Hematopoietic multipotent progenitor cell treated with erythropoietin and hydrocortisone succinate and interleukin-3 and kit ligand, for 15 days (in vitro differentiated cells): Measurements from ENCODE around the gene MAP3K15.

Experiments
- DNase-seq: peaks from one replicate; pipeline ENCODE4 v3.0.0-alpha.2; 2015; ENCODE audit warnings: low spot score

Gene MAP3K15

GRCh38 chrX:19392703-19393102 lies 122.6 kb downstream of the MAP3K15 start:
- peak; percentile 6 for DNase-seq

- no peak for DNase-seq
Observed at GRCh38 chrX:19392078-19392477, 123.2 kb downstream of the MAP3K15 start.

- DNase-seq, result no peak
Observed at GRCh38 chrX:19389227-19389845, 126.0 kb downstream of the MAP3K15 start.

GRCh38 chrX:19388741-19389140 lies 126.6 kb downstream of the MAP3K15 start:
- DNase-seq, result no peak

DNA sequence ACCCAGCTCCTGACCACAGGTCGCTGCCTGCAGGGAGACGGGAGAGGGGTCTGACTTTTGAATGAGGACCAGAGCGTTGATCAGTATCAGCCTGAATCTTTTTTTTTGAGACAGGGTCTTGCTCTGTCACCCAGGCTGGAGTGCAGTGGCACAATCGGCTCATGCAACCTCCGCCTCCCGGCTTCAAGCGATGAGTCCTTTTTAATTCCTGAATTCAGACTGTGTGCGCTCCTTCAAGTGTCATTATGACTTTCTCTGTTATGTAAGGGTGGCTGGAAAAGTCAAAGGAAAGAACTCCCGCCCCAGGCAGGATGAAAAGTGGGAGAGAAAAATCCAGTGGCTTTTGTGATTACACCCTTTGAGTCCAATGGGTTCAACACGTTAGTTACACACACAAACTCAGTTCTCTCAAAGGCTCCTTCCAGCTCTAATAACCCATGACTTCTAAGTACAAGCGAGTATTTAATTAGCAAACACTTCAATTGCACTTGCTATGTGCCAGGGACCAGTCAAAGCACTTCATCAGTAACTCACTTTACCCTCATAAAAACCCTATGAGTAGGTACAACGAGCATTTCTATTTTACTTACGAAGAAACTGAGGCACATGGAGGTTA lies 127.1 kb downstream of the MAP3K15 start:
- no peak for DNase-seq

- no peak for DNase-seq
Observed at GRCh38 chrX:19386679-19387078, 128.6 kb downstream of the MAP3K15 start.

- no peak for DNase-seq
Observed at GRCh38 chrX:19382555-19383145, 132.7 kb downstream of the MAP3K15 start.

GRCh38 chrX:19381326-19381725 lies 134.0 kb downstream of the MAP3K15 start:
- DNase-seq, result no peak

DNA sequence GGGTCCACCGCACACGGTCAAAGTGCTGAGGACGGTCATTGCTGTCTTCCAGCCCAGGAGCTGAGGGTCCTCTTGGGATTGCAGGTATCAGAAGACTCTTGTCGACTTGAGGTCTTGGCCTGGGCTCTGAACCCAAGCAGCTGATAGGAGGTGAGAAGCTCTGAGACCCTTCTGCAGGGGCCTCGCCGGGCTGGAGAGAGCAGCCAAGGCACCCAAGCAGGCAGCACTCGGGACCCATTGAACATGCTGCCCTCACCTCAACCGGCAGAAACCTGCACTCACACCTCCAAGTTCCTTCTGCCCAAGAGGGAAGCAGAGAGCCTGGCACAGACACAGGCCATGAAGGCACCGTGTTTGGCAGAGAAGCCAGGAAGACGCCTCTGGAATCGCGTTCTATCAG lies 137.5 kb downstream of the MAP3K15 start:
- no peak for DNase-seq

- DNase-seq, result no peak
Observed at GRCh38 chrX:19375546-19375945, 139.8 kb downstream of the MAP3K15 start.

GRCh38 chrX:19373351-19373891 lies 141.9 kb downstream of the MAP3K15 start:
- no peak for DNase-seq

DNA sequence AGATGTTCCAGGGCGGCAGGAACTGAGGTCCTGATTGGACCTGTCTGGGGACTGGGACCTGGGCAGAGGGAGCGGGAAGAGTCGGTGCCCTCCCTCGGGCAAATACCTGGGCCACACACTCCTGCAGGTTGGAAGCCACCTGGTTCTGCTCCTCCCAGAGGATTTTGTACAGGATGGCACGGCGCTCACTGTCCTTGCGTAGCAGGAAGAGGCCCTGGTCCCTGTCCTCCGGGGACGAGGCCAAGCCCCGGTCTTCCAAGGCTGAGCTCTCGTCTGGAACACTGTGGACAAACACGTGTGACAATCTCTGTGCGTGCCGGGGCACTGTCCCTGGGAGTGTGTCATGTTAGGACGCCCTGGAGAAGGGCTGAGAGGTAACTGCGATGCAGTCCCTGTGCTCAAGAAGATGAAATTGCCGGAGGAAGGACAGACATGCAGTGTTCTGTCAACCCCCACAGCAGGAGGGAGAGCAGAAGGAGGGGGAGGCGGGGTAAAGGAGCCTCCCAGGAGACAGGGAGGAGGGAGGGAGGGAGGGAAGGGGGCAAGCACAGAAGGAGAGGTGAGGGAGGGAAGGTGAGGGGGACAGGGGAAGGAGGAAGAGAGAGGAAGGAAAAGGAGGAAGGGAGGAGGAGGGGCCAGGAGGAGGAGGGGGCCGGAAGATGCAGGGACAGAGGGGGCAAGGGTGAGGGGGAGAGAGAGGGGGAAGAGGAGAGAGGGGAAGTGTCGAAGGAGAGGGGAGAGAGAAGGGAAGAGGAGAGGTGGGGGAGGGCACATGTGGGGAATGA lies 142.6 kb downstream of the MAP3K15 start:
- no peak for DNase-seq

DNA sequence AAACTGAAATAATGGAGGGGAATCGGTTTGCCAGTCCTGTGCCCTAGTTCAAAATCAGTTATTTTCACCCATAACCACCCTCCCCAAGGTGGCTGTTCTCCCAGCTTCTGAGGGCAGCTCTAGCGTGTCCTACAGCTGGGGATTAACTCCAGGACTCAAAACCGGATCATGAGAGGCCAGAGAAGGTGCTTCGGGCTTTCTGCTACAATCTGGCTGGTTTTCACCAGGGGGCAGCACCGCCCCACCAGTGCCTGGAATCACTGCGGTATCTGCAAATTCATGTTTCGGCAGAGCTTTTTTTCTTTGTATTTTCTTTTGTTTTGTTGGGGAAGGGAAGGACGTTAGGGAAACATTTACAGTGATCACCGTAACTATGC lies 143.2 kb downstream of the MAP3K15 start:
- peak; percentile 2 for DNase-seq

GRCh38 chrX:19370061-19370460 lies 145.2 kb downstream of the MAP3K15 start:
- no peak for DNase-seq

- no peak for DNase-seq
Observed at GRCh38 chrX:19368576-19368975, 146.7 kb downstream of the MAP3K15 start.

- no peak for DNase-seq
Observed at GRCh38 chrX:19361701-19362100, 153.6 kb downstream of the MAP3K15 start.

- DNase-seq, result no peak
Observed at GRCh38 chrX:19360903-19361302, 154.4 kb downstream of the MAP3K15 start.

DNA sequence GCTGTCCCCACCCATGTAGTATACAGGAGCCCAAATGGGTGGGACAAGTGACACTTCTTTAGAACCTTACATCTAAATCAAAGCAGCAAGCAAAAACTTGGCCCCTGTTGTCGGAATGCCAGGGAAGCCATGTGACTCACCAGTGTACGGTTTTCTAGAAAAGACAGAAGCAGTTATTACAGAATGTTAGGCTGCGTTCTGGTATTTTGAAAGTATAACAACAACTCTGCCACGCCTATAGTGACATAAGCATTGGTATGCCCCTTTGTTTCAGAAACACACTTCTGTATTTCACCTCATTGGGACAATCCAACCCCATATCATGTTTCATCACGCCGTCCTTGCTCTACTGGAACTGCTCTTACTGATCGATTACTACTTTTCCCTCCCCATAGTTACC lies 156.8 kb downstream of the MAP3K15 start:
- no peak for DNase-seq

- DNase-seq, result no peak
Observed at GRCh38 chrX:19354625-19355024, 160.7 kb downstream of the MAP3K15 start.

- no peak for DNase-seq
Observed at GRCh38 chrX:19350941-19351384, 164.3 kb downstream of the MAP3K15 start.

DNA sequence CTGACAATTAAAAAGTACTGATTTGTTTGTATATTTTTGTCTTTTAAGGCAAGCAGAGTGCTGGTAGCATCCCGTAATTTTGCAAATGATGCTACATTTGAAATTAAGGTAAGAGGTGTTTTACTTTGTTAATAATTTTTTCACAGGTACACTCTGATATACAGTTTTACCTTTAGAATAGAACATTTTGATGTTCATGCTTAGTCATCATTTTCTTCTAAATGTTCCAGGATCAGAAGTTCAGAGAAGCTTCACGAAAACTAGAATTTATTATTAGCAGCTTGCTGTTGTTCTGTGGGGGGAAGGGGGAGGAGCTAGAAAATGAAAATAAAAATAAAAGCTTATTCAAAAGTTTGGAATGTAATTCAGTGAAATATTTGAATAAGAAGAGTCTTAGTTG lies 166.0 kb downstream of the MAP3K15 start:
- DNase-seq, result no peak

GRCh38 chrX:19347916-19348315 lies 167.4 kb downstream of the MAP3K15 start:
- DNase-seq, result no peak

DNA sequence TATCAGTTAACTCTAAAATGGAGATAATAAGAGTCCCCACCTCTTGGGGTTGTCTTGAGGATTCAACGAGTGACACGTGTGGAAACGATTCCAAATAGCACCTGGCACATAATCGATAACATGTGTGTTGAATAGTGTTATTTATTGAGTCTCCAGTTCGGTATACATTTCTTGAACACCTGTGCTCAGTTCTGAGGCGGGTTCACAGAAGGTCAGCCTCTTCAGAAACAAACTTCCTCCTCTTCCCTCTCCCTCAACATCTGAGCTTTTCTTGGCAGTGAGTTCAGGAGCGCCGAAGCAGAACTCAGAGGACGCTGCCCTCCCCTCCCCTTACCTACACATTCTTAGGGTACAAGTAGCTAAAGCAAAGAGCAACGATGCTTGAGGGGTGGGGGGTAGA lies 170.6 kb downstream of the MAP3K15 start:
- DNase-seq, result no peak
